GM21447 (cell line): ENCODE measurements around the gene PTPN4.

Experiments used
- ATAC-seq: cut with Tn5 transposase; IDR thresholded peaks from one replicate; pipeline ENCODE4 v1.9.1; 2021; ENCODE audit not compliant: unreplicated experiment

Gene PTPN4

DNA sequence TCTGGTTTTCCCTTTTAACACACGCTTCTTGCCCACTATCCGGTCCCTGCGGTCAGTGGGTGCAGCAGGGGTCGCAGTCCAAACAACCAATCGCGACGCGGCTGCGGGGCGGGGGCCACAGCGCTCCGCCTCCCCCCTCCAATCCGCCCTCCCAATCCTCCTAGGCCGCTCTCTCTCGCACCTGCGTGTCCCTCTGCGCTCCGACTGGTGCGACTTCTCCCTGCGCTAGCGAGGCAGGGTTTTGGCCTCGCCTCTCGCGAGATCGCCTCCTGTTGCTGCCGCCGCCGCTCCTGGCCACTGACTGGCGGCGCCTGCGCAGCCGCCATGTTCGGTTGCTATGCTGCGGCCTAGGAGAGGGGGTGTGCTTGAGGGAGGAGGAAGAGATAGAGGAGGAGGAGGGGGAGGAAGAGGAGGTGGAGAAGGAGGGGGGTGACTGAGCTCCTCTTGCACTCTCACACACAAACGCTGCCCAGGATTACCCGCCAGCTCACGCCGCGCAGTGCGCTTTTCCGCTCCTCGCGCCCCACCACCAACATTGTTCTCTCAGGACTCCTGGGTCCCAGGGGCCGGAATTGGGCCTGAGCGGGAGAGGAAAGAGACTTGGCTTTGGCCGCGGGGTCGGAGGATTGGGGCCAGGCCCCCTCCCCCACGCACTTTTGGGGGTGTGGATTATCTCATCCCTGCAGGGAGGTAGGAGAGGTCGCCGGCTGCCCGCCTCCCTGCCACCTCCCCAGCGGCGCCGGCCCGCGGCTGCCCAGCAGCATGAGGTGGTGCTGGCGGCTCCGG is at the start of gene PTPN4:
Gene PTPN4 (plus strand): TSS at position 472 of the 786 bp plus-strand sequence. CDS start 49,932 bp downstream, outside the sequence.
- ATAC-seq = peak; percentile 94

GRCh38 chr2:119710281-119710680 is 49.4 kb upstream of the PTPN4 start:
- no peak for ATAC-seq

GRCh38 chr2:119711352-119711751 is 48.4 kb upstream of the PTPN4 start:
- no peak for ATAC-seq

DNA sequence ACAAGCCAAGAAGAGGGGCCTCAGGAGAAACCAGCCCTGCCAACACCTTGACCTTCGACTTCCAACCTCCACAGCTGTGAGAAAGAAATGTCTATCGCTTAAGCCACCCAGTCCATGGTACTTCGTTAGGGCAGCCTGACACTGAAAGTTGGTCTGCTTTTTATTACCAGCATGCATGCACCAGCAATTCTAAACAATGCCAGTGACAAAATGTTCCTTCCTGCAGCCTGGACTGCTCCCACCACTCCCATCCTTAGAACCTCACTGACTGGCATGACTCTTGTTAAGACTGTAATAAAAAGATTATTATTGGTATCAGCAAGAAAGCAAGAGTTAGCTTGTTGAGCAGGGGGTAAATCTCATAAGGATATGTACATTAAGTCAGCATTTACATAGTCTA is 47.2 kb upstream of the PTPN4 start:
- ATAC-seq = no peak

DNA sequence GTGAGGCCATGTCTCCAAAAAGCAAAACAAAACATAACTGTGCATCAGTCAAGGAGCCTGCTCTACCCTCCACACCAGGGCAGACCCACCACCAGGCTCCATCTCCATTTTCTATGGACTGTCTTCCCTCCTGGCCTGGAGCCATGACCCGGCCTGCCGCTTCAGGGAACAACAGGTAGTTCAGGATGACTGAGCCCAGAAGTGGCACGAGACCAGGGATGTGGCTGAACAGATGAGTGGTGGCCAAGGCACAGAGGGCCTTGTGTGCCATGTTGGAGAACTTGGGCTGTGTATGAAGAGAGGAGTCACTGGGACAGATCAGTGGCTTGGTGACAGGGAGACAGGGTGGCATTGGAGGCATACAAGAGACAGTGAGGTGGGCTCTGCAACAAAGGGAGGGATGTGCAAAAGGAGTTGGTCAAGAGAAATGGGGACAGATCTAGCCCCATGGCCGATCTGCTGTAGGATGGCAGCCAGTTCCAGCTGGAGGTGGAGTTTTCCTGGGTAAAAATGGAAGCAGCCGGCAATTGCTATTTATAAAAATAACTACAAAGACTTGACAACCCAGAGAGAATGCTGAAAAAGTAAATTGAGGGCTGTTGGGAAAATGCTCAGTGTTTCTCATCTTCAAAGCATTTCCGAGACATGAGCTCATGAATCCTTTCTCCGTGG is 45.8 kb upstream of the PTPN4 start:
- ATAC-seq = no peak

- no peak for ATAC-seq
These were observed 44.1 kb upstream of the PTPN4 start for GRCh38 chr2:119715409-119716283.

GRCh38 chr2:119716284-119716672 is 43.4 kb upstream of the PTPN4 start:
- ATAC-seq = no peak

GRCh38 chr2:119718501-119719260 is 41.0 kb upstream of the PTPN4 start:
- no peak for ATAC-seq

DNA sequence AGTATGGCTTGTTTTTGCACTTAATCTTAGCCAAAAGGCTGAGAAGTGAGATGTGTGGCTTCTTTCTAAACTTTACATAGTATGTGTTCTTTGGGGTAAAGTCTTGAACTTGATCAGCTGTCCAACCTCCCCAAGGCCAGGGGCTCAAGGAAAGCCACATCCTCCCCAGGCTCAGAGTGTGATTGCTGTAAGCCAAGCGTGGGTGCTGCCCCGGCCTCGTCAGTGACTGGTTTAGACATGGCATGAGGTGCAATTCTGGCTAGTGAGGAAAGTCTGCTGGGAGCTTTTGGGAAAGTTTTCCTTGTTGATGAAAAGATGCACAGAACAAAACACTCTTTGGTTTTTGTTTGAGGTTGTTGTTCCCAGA is 40.5 kb upstream of the PTPN4 start:
- ATAC-seq = no peak

DNA sequence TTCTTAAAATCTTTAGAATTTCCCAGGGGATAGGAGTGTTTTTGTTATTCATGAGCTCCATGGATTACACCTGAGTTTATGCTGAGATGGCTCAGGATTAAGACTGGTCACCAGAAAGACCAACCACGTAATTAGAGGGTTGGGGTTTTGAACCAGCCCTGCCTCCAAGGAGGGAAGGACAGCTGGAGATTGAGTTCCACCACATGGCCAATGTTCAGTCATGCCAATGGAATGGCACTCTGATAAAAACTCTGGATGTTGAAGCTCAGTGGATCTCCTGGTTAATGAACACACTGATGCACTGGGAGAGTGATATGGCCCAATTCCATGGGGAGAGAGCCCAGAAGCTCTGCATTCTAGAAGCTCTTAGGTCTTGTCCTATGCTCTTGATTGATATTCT is 38.7 kb upstream of the PTPN4 start:
- ATAC-seq = no peak

- no peak for ATAC-seq
These were observed 38.3 kb upstream of the PTPN4 start for GRCh38 chr2:119721462-119721861.

- ATAC-seq = no peak
These were observed 37.8 kb upstream of the PTPN4 start for GRCh38 chr2:119721904-119722303.

DNA sequence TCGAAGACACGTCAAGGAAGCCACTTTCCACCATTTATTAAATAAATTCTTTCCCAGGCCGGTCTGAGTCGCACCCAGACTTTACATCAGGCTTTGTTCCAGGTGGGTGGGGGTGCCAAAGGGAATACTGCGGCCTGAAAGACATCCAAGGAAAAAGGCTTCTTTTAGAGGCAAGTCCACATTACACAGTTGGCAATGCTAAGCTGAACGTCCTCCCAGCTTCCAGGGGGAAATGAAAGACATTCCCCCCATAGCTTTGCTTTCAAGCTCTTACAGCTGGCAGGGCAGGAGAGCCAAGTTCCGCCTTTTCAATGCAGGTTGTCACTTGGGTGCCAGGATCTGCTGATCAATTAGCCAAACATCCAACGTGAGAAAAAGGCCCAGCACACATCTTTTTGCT is 36.5 kb upstream of the PTPN4 start:
- ATAC-seq = no peak

GRCh38 chr2:119723784-119724467 is 35.8 kb upstream of the PTPN4 start:
- no peak for ATAC-seq

DNA sequence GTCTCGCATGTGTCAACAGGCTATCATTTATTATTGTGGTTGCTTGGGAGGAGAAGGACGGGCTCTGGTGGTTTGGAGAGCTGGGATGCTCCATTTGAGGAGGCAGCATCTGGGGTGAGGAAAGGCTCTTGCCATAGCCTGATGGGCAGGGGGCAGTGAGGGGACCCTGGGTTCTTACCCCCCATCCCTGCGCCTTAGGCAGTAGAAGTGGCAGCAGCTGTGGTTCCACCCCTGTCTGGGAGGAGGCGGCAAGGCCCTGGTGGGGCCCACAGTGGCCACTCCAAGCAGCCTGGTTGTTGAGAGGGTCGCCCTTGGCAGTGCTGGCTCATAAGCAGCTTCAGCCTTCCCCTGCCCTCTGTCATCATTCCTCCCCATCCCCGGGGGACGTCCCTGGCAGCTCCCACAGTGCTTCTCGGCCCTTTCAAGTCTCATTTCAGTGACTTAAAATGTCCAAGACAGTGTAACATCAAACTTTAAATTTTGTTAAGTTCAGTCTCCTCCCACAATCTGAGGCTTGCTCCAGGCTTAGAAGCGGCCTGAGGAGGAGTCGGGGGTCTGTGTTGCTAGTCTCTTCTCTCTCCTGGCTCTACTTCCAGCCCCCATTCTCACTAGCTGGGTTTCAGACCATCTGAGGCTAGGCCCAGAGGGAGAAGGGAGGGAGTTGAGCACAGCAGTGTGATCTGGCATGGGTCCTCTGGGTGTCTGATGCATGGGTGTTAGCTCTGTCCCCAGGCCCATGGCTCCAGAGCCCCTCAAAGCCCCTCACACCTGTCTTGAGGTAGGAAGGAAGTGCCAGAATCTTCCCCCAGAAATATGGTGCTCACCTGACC is 34.9 kb upstream of the PTPN4 start:
- no peak for ATAC-seq

DNA sequence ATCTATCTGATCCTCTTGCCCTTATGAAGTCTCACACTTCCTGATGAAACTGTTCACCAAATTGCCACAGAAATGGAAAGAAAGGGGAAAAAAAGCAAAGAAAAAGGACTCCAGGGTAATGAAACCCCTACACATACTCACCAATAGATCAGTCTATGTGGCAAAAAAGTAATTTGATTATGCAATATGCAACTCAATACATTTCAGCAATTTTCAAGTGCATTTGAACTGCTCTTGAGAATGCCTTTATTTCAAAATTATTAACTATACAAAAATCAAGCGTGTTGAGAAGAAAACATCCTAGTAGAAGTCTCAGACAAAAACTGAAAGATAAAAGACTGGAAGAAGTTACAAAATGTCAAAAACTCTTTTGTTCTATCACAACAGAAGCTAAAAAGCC is 32.2 kb upstream of the PTPN4 start:
- no peak for ATAC-seq

DNA sequence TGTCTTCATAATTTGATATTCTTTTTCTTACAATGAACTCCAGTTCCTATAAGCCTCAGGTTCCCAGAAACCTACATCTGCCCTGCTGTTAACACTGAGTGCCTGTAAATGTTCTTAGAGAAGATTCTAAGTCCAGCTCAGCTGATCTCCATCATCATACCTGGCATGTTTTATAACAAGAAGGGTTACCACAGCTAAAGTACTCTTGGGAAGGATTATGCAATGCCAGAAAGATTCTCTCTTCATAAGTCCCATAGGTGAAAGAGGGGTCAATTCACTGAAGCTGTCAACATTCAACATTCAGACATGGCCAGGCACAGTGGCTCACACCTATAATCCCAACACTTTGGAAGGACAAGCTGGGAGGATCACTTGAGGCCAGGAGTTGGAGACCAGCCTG is 31.3 kb upstream of the PTPN4 start:
- no peak for ATAC-seq

- no peak for ATAC-seq
These were observed 29.0 kb upstream of the PTPN4 start for GRCh38 chr2:119730671-119731177.

GRCh38 chr2:119731983-119732382 is 27.7 kb upstream of the PTPN4 start:
- no peak for ATAC-seq
